HUDEP-2 (cell line): ENCODE data around the gene ACOXL.

Experiments used
- DNase-seq, 76 experiments: peaks; one replicate each; lab custom pipeline; 2025; ENCODE audit not compliant: unreplicated experiment in 76 of 76; lab: John Stamatoyannopoulos, UW

The ACOXL gene

GRCh38 chr2:110751642-110752041, 19.3 kb downstream of the ACOXL start:
- no peak for DNase-seq

GRCh38 chr2:110752871-110753270, 20.5 kb downstream of the ACOXL start:
- DNase-seq, result no peak

GRCh38 chr2:110755491-110756078, 23.2 kb downstream of the ACOXL start:
- DNase-seq, result no peak

GRCh38 chr2:110759411-110759810, 27.0 kb downstream of the ACOXL start:
- DNase-seq, result no peak

GRCh38 chr2:110764931-110765330, 32.6 kb downstream of the ACOXL start:
- DNase-seq, result no peak

- no peak for DNase-seq
Observed at GRCh38 chr2:110766291-110766690, 33.9 kb downstream of the ACOXL start.

GRCh38 chr2:110768591-110768990, 36.2 kb downstream of the ACOXL start:
- no peak for DNase-seq

GRCh38 chr2:110770404-110770958, 38.1 kb downstream of the ACOXL start:
- DNase-seq, result no peak

GRCh38 chr2:110770959-110771431, 38.6 kb downstream of the ACOXL start:
- no peak for DNase-seq

GRCh38 chr2:110771547-110772382, 39.4 kb downstream of the ACOXL start:
- DNase-seq, result no peak

GRCh38 chr2:110772383-110772755, 40.0 kb downstream of the ACOXL start:
- no peak for DNase-seq

GRCh38 chr2:110773401-110773921, 41.1 kb downstream of the ACOXL start:
- DNase-seq, result no peak

GRCh38 chr2:110774701-110775100, 42.3 kb downstream of the ACOXL start:
- DNase-seq, result no peak

GRCh38 chr2:110777531-110778311, 45.3 kb downstream of the ACOXL start:
- no peak for DNase-seq

GRCh38 chr2:110780461-110780860, 48.1 kb downstream of the ACOXL start:
- no peak for DNase-seq

- no peak for DNase-seq
Observed at GRCh38 chr2:110783196-110783873, 51.0 kb downstream of the ACOXL start.

GRCh38 chr2:110784047-110784631, 51.8 kb downstream of the ACOXL start:
- DNase-seq, result peak in 1 of 76 experiments; percentile 0

GRCh38 chr2:110785439-110785838, 53.1 kb downstream of the ACOXL start:
- no peak for DNase-seq

GRCh38 chr2:110788976-110789375, 56.6 kb downstream of the ACOXL start:
- no peak for DNase-seq

- DNase-seq, result no peak
Observed at GRCh38 chr2:110789706-110790105, 57.3 kb downstream of the ACOXL start.
